GM21786 (cell line): ENCODE measurements around the gene ZFR.

Source experiments
- ATAC-seq: cut with Tn5 transposase; IDR thresholded peaks from one replicate; pipeline ENCODE4 v1.9.1; 2021; ENCODE audit not compliant: unreplicated experiment

ZFR gene

GRCh38 chr5:32444431-32445286 is at the start of gene ZFR:
TSS of gene ZFR (minus strand) at chr5:32444740. CDS start at chr5:32444658, 82 bp downstream.
- peak; percentile 76 for ATAC-seq

DNA sequence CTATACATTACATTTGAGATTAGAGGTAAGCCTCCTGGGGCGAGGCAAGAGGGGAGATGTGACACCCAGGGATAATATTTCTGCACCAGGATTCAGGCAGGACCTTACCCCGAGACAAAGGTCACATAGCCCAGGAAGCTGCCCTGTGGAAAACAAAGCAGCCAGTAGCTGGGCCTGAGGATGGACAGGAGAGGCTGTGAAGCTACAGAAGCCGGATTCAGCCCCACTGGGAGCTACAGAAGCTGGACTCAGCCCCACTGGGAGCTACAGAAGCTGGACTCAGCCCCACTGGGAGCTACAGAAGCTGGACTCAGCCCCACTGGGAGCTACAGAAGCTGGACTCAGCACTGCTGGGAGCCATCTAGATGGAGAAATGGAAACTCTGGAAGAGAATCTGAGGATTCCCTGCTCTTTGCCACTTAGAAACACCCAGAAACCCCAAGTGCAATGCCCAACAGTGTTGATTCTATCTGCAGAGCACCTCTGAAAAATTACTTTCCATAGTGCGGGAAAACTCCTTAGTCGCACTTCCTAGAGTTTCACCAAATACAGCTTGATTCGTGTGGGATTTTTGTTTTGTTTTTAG is 46.5 kb upstream of the ZFR start:
- no peak for ATAC-seq

DNA sequence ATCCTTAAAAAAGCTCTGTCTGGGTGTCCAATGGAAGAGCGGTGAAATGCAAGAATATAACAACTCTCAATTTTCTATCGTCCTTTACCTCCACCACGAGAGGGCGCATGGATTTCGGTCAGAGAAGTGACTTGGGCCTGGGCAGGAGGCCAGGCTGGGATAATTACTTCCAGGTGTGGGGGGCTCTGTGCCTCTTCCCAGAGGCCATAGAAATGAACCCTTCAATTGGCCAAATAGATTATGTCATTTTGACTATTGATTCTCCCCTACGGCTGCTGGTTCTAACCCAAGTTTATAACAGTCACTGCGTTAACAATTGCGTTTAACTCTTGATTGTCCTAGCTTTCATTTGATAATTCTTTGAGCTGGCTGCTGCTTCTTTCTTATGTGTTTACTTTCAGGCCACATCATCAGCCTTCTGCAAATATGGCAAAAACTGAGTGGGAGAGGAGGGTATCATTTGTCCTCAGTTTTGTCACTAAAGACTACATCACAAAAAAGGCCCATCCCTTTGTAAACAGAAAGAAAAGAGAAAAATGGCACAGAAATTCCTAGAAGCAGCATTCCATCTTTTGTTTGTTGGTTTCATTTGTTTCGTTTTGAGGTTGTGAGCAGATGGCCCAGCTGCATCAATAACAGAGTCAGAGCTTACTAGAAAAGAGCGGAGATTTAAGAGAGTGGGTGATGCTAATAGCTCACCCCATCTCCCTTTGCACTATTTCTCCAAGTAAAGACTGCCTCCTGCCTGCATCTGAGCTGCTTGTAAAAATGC is 45.4 kb upstream of the ZFR start:
- no peak for ATAC-seq

GRCh38 chr5:32487424-32487823 is 42.9 kb upstream of the ZFR start:
- no peak for ATAC-seq

GRCh38 chr5:32487008-32487407 is 42.5 kb upstream of the ZFR start:
- no peak for ATAC-seq

- ATAC-seq = no peak
Observed at GRCh38 chr5:32482193-32482592, 37.7 kb upstream of the ZFR start.

DNA sequence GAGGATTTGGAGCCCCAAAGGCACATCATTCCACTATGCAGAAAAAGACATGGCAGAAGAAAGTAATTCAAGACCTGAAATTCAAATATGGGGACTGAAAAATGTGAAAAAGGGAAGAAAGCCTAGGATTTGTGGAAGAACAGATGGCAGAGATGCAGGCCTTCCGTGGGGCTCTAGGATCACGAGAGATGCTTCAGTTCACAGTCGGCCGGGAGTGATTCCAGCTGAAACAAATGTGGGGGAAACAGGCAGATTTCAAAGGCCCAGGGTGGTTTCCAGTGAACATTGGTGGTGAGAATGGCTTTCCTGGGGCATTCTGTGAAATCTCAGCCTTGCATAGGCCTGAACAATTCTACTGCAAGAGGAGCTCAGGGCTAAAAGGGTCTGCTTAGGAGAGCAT is 34.6 kb upstream of the ZFR start:
- no peak for ATAC-seq

- no peak for ATAC-seq
Observed at GRCh38 chr5:32476891-32477290, 32.4 kb upstream of the ZFR start.

GRCh38 chr5:32475334-32476097 is 31.0 kb upstream of the ZFR start:
- no peak for ATAC-seq

GRCh38 chr5:32474209-32474854 is 29.8 kb upstream of the ZFR start:
- no peak for ATAC-seq

DNA sequence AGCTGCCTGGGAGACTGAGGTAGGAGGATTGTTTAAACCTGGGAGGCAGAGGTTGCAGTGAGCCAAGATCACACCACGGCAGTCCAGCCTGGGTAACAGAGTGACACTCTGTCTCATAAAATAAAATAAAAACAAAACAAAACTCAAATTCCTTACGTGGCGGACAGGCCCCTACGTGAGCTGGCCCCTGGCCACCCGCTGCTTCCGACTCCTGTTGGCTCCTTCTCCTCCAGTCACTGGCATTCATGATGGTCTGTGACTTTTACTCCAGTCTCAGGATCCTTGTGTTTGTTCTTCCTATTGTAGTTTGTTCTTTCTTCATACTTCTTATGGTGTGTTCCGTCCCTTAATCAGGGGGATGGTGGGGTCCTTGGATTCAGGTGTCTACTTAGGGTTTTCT is 28.5 kb upstream of the ZFR start:
- ATAC-seq = no peak

- ATAC-seq = no peak
Observed at GRCh38 chr5:32471784-32472183, 27.2 kb upstream of the ZFR start.

DNA sequence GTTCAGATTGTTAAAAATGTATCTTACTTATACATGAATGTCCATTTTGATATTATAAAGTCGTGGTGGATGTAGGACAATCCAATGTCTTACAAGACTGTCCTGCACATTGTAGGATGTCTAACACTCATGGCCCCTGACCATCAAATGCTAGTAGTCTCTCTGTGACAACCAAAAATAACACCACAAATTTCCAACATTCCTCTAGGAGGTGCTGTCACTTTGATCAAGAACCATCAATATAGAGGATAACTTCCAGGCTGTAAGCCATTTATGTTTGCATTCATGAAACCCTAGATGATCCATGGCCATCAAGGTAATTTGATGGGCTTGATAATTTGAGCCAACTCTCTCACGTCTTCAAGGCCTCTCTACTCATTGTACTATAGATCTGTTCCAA is 20.5 kb upstream of the ZFR start:
- ATAC-seq = no peak

GRCh38 chr5:32462618-32463017 is 18.1 kb upstream of the ZFR start:
- ATAC-seq = no peak

DNA sequence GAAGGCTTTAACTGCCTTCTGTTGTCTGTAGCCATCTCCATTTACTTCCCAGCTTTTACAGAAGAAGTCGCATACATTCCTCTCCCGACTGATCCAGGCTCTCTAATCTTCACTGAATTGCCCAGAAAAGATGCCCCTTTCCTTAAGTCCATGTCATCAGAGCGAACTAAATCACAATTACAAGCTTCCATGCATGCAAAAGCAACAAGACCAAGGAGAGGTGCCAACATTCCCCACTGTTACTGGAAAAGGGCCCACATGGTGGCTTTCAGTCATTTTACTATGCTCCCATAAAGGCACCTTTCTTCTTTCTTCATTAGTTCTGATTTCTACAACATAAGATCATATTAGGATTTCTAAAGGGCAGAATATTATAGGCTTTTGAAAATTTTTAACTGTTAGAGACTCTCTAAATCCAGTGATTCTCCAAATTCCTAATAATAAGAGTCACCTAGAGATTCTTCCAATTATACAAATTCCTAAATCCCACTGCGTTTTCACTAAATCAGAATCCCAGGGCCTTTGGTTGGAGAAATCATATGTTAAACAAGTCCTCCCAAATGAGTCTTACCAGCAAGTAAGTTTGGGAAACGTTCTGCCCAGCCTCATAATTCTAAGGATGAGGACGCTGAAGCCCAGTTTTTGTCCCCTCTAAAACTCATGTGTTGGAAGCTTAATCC is 17.0 kb upstream of the ZFR start:
- ATAC-seq = no peak

DNA sequence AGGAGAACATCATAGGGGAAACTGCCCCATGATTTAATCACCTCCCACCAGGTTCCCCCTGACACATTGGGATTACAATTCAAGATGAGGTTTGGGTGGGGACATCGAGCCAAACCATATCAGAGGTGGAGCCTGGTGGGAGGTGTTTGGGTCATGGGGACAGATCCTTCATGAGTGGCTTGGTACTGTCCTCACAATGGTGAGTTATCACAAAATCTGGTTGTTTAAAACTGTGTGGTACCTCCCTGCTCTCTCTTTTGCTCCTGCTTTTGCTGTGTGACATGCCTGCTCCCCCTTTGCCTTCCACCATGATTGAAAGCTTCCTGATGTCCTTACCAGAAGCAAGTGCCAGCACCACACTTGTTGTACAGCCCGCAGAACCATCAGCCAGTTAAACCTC is 16.2 kb upstream of the ZFR start:
- no peak for ATAC-seq

DNA sequence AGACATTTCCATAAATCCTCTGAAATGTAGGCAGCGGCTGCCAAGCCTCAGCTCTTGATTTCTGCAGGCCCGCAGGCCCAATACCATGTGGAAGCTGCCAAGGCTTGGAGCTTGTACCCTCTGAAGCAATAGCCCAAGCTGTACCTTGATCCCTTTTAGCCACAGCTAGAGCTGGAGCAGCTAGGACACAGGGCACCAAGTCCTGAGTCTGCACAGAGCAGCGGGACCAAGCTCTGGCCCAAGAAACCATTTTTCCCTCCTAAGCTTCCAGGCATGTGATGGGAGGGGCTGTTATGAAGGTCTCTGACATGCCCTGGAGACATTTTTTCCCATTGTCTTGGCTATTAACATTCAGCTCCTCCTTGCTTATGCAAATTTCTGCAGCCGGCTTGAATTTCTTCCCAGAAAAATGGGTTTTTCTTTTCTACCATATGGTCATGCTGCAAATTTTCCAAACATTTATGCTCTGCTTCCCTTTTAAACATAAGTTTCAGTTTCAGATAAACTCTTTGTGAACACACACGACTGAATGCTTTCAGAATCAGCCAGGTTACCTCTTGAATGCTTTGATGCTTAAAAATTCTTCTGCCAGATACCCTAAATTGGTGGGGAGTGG is 14.4 kb upstream of the ZFR start:
- no peak for ATAC-seq

- no peak for ATAC-seq
Observed at GRCh38 chr5:32455311-32455710, 10.8 kb upstream of the ZFR start.

GRCh38 chr5:32454821-32455220 is 10.3 kb upstream of the ZFR start:
- no peak for ATAC-seq

DNA sequence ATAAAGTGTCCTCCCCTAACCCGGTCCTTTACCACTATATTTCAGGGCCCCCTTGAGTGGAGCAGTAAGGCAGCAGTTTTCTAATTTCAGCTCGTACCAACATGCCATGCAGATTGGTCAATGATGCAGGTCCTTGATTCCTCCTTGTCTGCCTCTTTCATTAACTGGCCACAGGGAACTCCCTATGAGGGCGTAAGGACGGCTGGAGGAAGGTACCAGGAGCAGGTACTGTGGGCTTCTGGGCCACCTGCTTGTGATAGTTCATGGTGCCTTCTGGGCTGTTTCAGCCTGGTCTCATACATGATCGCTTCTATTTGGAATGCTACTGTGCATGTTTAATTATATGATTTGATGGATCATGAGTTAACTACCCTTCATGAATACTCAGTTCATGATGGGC is 9.4 kb upstream of the ZFR start:
- no peak for ATAC-seq
